HCT116 (cell line): ENCODE measurements around the gene CRYGD.

Experiments used
- ATF3 ChIP-seq: IDR thresholded peaks from 2 replicates; pipeline ENCODE4 v1.6.1; 2012
- ELF1 ChIP-seq: IDR thresholded peaks from 2 replicates; pipeline ENCODE4 v1.6.1; 2012; ENCODE audit warnings: low read depth, borderline replicate concordance
- EZH2phosphoT487 ChIP-seq: fragments of 200-600 bp; IDR thresholded peaks from 2 replicates; pipeline ENCODE4 v1.6.1; 2018; ENCODE audit warnings: antibody characterized with exemption, borderline replicate concordance
- POLR2A ChIP-seq: IDR thresholded peaks from 2 replicates; pipeline ENCODE4 v1.7.0; 2011; ENCODE audit warnings: borderline replicate concordance; ENCODE audit not compliant: insufficient read depth, insufficient read length; ENCODE audit errors: extremely low read depth
- TCF7L2 ChIP-seq: IDR thresholded peaks from 2 replicates; pipeline ENCODE4 v1.7.0; 2011; ENCODE audit warnings: borderline replicate concordance, inconsistent platforms; ENCODE audit not compliant: insufficient read depth, insufficient read length; ENCODE audit errors: extremely low read depth
- TF ChIP-seq, protein P1 (sequence below), 3 experiments: fragments of 200-600 bp in 1 of 3; sonication (generic) in 1 of 3; IDR thresholded peaks in 2 of 3; conservative IDR thresholded peaks in 1 of 3; 2 replicates each; pipeline ENCODE4 v1.5.1; 2012 to 2017; ENCODE audit warnings: low read depth in 2 of 3, low read length in 2 of 3, antibody characterized with exemption in 1 of 3, borderline replicate concordance in 1 of 3, control low read depth in 1 of 3, mild to moderate bottlenecking in 1 of 3, mixed read lengths in 1 of 3, mixed run types in 1 of 3, moderate library complexity in 1 of 3; ENCODE audit not compliant: insufficient read depth in 1 of 3

GRCh38 chr2:208097801-208098200 lies 26.5 kb downstream of the CRYGD start:
- TF ChIP-seq, protein P1, sequence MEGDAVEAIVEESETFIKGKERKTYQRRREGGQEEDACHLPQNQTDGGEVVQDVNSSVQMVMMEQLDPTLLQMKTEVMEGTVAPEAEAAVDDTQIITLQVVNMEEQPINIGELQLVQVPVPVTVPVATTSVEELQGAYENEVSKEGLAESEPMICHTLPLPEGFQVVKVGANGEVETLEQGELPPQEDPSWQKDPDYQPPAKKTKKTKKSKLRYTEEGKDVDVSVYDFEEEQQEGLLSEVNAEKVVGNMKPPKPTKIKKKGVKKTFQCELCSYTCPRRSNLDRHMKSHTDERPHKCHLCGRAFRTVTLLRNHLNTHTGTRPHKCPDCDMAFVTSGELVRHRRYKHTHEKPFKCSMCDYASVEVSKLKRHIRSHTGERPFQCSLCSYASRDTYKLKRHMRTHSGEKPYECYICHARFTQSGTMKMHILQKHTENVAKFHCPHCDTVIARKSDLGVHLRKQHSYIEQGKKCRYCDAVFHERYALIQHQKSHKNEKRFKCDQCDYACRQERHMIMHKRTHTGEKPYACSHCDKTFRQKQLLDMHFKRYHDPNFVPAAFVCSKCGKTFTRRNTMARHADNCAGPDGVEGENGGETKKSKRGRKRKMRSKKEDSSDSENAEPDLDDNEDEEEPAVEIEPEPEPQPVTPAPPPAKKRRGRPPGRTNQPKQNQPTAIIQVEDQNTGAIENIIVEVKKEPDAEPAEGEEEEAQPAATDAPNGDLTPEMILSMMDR (IDR thresholded peaks at IDR 0.05 in 2 of 3, conservative IDR thresholded peaks at IDR 0.05 in 1 of 3; ENCODE audit: borderline replicate concordance in 1 of 3, insufficient read depth in 1 of 3, low read depth in 2 of 3, low read length in 2 of 3): no peak
- TF ChIP-seq ATF3: no peak
- no peak for TF ChIP-seq ELF1
- TF ChIP-seq POLR2A: no peak
- no peak for TF ChIP-seq TCF7L2
- no peak for TF ChIP-seq EZH2phosphoT487
